Measurements from ENCODE around the gene EARS2. TPM values are rescaled to one million over a fixed set of nuclear protein-coding genes. Genes with fewer than 3 reads are reported as not detected.

EARS2 gene
- total RNA-seq, 1 experiment from 2014 or later: 38.9 TPM

GRCh38 chr16:23515881-23516280 is 41.3 kb downstream of the EARS2 start:
- no TSS peak for BruUV-seq (replicated peaks)
- no peak for TF ChIP-seq CTCF (conservative IDR thresholded peaks at IDR 0.05; ENCODE audit: low read depth, low read length)
- ChIA-PET POLR2A (ENCODE audit: low non-redundant PET) (no interaction called here), CTCF (no interaction called here)
- intact Hi-C loops (cut with micrococcal nuclease; ENCODE audit: unreplicated experiment): no loop called here
- Histone ChIP-seq H3K9me3 (ENCODE audit: low read depth, low read length, poor library complexity, severe bottlenecking) (no peaks in the 10 kb centered on the region), H3K4me1 (ENCODE audit: insufficient read depth, low read length, poor library complexity, severe bottlenecking) (no peaks in the 10 kb centered on the region), H3K27me3 (replicated peaks; ENCODE audit: insufficient read depth, low read depth, low read length, poor library complexity) (no peaks in the 10 kb centered on the region), H3K27ac (ENCODE audit: low read depth, low read length, poor library complexity, severe bottlenecking) (no peak overlapping the region), H3K4me3 (ENCODE audit: low read depth, low read length, poor library complexity, severe bottlenecking) (no peak overlapping the region), H3K36me3 (ENCODE audit: insufficient read depth, low read length, poor library complexity, severe bottlenecking) (peaks cover 10% of the 10 kb centered on the region)
- no peak for DNase-seq (ENCODE audit: low spot score)

GRCh38 chr16:23514381-23515152 is 42.6 kb downstream of the EARS2 start:
- Histone ChIP-seq H3K9me3 (ENCODE audit: low read depth, low read length, poor library complexity, severe bottlenecking) (no peaks in the 10 kb centered on the region), H3K27ac (ENCODE audit: low read depth, low read length, poor library complexity, severe bottlenecking) (no peak overlapping the region), H3K36me3 (ENCODE audit: insufficient read depth, low read length, poor library complexity, severe bottlenecking) (peaks cover 9% of the 10 kb centered on the region), H3K27me3 (replicated peaks; ENCODE audit: insufficient read depth, low read depth, low read length, poor library complexity) (no peaks in the 10 kb centered on the region), H3K4me1 (ENCODE audit: insufficient read depth, low read length, poor library complexity, severe bottlenecking) (no peaks in the 10 kb centered on the region), H3K4me3 (ENCODE audit: low read depth, low read length, poor library complexity, severe bottlenecking) (no peak overlapping the region)
- CTCF ChIA-PET: no interaction called here
- intact Hi-C loops (cut with micrococcal nuclease; ENCODE audit: unreplicated experiment): no loop called here
- no peak for TF ChIP-seq CTCF (conservative IDR thresholded peaks at IDR 0.05; ENCODE audit: low read depth, low read length)
- no peak for TF ChIP-seq EZH2 (IDR thresholded peaks at IDR 0.05; ENCODE audit: borderline replicate concordance, low read depth, low read length, poor library complexity, severe bottlenecking)
- POLR2A ChIA-PET (ENCODE audit: low non-redundant PET): no interaction called here
- BruUV-seq (replicated peaks): no TSS peak
- DNase-seq (ENCODE audit: low spot score): no peak

- Histone ChIP-seq H3K36me3 (ENCODE audit: insufficient read depth, low read length, poor library complexity, severe bottlenecking) (no peaks in the 10 kb centered on the region), H3K9me3 (ENCODE audit: low read depth, low read length, poor library complexity, severe bottlenecking) (no peaks in the 10 kb centered on the region), H3K27ac (ENCODE audit: low read depth, low read length, poor library complexity, severe bottlenecking) (no peak overlapping the region), H3K4me3 (ENCODE audit: low read depth, low read length, poor library complexity, severe bottlenecking) (no peak overlapping the region), H3K4me1 (ENCODE audit: insufficient read depth, low read length, poor library complexity, severe bottlenecking) (peaks cover 6% of the 10 kb centered on the region), H3K27me3 (replicated peaks; ENCODE audit: insufficient read depth, low read depth, low read length, poor library complexity) (no peaks in the 10 kb centered on the region)
- BruUV-seq (replicated peaks): no TSS peak
- intact Hi-C loops (cut with micrococcal nuclease; ENCODE audit: unreplicated experiment): no loop called here
- ChIA-PET POLR2A (ENCODE audit: low non-redundant PET) (no interaction called here), CTCF (no interaction called here)
- TF ChIP-seq EZH2 (IDR thresholded peaks at IDR 0.05; ENCODE audit: borderline replicate concordance, low read depth, low read length, poor library complexity, severe bottlenecking): no peak
- no peak for TF ChIP-seq CTCF (conservative IDR thresholded peaks at IDR 0.05; ENCODE audit: low read depth, low read length)
- DNase-seq (ENCODE audit: low spot score): no peak
Observed at GRCh38 chr16:23512168-23512695, 44.9 kb downstream of the EARS2 start.
